NB4 (cell line): ENCODE results near the gene CYP2A6.
"Not testable (repeated sequence)": the region's sequence is repeated elsewhere in the genome, so short reads cannot be mapped to it uniquely, and the experiment has no call there.

Source experiments
- CTCF ChIP-seq: IDR thresholded peaks from one replicate; pipeline ENCODE4 v1.5.1; 2012; ENCODE audit warnings: low read depth, low read length
- MAX ChIP-seq: IDR thresholded peaks from 2 replicates; pipeline ENCODE4 v1.6.1; 2011; ENCODE audit warnings: low read depth, low read length
- MYC ChIP-seq: IDR thresholded peaks from 2 replicates; pipeline ENCODE4 v1.6.1; 2011; ENCODE audit warnings: low read depth, low read length
- POLR2A ChIP-seq: IDR thresholded peaks from 2 replicates; pipeline ENCODE4 v1.6.1; 2011; ENCODE audit warnings: mild to moderate bottlenecking; ENCODE audit not compliant: insufficient read length; ENCODE audit errors: extremely low read depth

GRCh38 chr19:40842012-40842411, 8.2 kb downstream of the CYP2A6 start:
- TF ChIP-seq CTCF, POLR2A, MYC, MAX: not testable (repeated sequence)
